GM11168 (cell line): ENCODE data around the gene FSIP1.

ENCODE experiments used
- in situ Hi-C: fragments of 300-500 bp; cut with MboI; formaldehyde crosslinking; loops from one replicate; pipeline ENCODE4 v1.12.0; 2022; ENCODE audit warnings: low sequenced_read_pairs; ENCODE audit not compliant: unreplicated experiment

Gene FSIP1

GRCh38 chr15:39602143-39602542 is 180.5 kb downstream of the FSIP1 start:
- in situ Hi-C loops, result no loop called here

GRCh38 chr15:39599871-39600270 is 182.8 kb downstream of the FSIP1 start:
- in situ Hi-C loops, result loop anchor here (25.0 kb wide), 2 partner anchors 288 to 888 kb away; no protein-coding TSS in a partner anchor

GRCh38 chr15:39598958-39599845 is 183.4 kb downstream of the FSIP1 start:
- in situ Hi-C loops, result loop anchor here (25.0 kb wide), 2 partner anchors 287 to 887 kb away; no protein-coding TSS in a partner anchor

- in situ Hi-C loops, result loop anchor here (25.0 kb wide), 2 partner anchors 286 to 886 kb away; no protein-coding TSS in a partner anchor
Observed at GRCh38 chr15:39598186-39598850, 184.3 kb downstream of the FSIP1 start.

GRCh38 chr15:39597751-39598185 is 184.9 kb downstream of the FSIP1 start:
- in situ Hi-C loops, result loop anchor here (25.0 kb wide), 2 partner anchors 285 to 885 kb away; no protein-coding TSS in a partner anchor

GRCh38 chr15:39597336-39597735 is 185.3 kb downstream of the FSIP1 start:
- in situ Hi-C loops, result loop anchor here (25.0 kb wide), 2 partner anchors 285 to 885 kb away; no protein-coding TSS in a partner anchor

- in situ Hi-C loops, result loop anchor here (25.0 kb wide), 2 partner anchors 284 to 884 kb away; no protein-coding TSS in a partner anchor
Observed at GRCh38 chr15:39596358-39597051, 186.1 kb downstream of the FSIP1 start.

GRCh38 chr15:39595338-39596221 is 187.1 kb downstream of the FSIP1 start:
- in situ Hi-C loops, result loop anchor here (25.0 kb wide), 2 partner anchors 283 to 883 kb away; no protein-coding TSS in a partner anchor

- in situ Hi-C loops, result loop anchor here (25.0 kb wide), 2 partner anchors 282 to 882 kb away; no protein-coding TSS in a partner anchor
Observed at GRCh38 chr15:39594446-39595337, 187.9 kb downstream of the FSIP1 start.

- in situ Hi-C loops, result loop anchor here (25.0 kb wide), 2 partner anchors 282 to 882 kb away; no protein-coding TSS in a partner anchor
Observed at GRCh38 chr15:39593656-39594445, 188.8 kb downstream of the FSIP1 start.

- in situ Hi-C loops, result loop anchor here (25.0 kb wide), 2 partner anchors 281 to 881 kb away; no protein-coding TSS in a partner anchor
Observed at GRCh38 chr15:39593071-39593655, 189.5 kb downstream of the FSIP1 start.

- in situ Hi-C loops, result loop anchor here (25.0 kb wide), 2 partner anchors 280 to 880 kb away; no protein-coding TSS in a partner anchor
Observed at GRCh38 chr15:39592500-39592899, 190.1 kb downstream of the FSIP1 start.

- in situ Hi-C loops, result loop anchor here (25.0 kb wide), 2 partner anchors 280 to 880 kb away; no protein-coding TSS in a partner anchor
Observed at GRCh38 chr15:39591896-39592315, 190.7 kb downstream of the FSIP1 start.

- in situ Hi-C loops, result loop anchor here (25.0 kb wide), 2 partner anchors 279 to 879 kb away; no protein-coding TSS in a partner anchor
Observed at GRCh38 chr15:39591141-39591895, 191.3 kb downstream of the FSIP1 start.

GRCh38 chr15:39589815-39590644 is 192.6 kb downstream of the FSIP1 start:
- in situ Hi-C loops, result loop anchor here (25.0 kb wide), 2 partner anchors 278 to 878 kb away; no protein-coding TSS in a partner anchor
